Ovary (tissue), 9 donors: Measurements from ENCODE around the gene PAGE4. TPM values are rescaled to one million over a fixed set of nuclear protein-coding genes. Genes with fewer than 3 reads are reported as not detected.

Experiments
- DNase-seq, 5 donors: peaks; one replicate each; pipeline ENCODE4 v3.0.0-alpha.2; 2019 to 2020
- H3K27ac ChIP-seq, 2 donors: fragments of 200-600 bp; one replicate each; pipeline versions ENCODE4 v1.5.1 to v1.8.0; 2019 to 2022
- H3K27me3 ChIP-seq: fragments of 200-600 bp; one replicate; pipeline ENCODE4 v1.8.0; 2022
- H3K36me3 ChIP-seq: fragments of 200-600 bp; sonication (generic); one replicate; pipeline ENCODE4 v1.5.1; 2019
- H3K4me1 ChIP-seq: one replicate; pipeline ENCODE4 v1.8.1; 2013; ENCODE audit warnings: mild to moderate bottlenecking, moderate library complexity; ENCODE audit not compliant: insufficient read depth
- H3K4me3 ChIP-seq: fragments of 200-600 bp; sonication (generic); one replicate; pipeline ENCODE4 v1.5.1; 2017
- H3K9me3 ChIP-seq, 2 donors: fragments of 200-600 bp in 1 of 2; sonication (generic) in 1 of 2; one replicate each; pipeline versions ENCODE4 v1.5.1 to v1.8.1; 2013 to 2019; ENCODE audit warnings: mild to moderate bottlenecking in 1 of 2, moderate library complexity in 1 of 2
- CTCF ChIP-seq, 3 donors: fragments of 450-650 bp in 2 of 3; fragments of 200-600 bp in 1 of 3; IDR thresholded peaks; one replicate each; pipeline versions ENCODE4 v1.5.1 to v1.8.0; 2016 to 2022; ENCODE audit warnings: antibody characterized with exemption in 3 of 3, mild to moderate bottlenecking in 1 of 3
- EP300 ChIP-seq: sonication (generic); formaldehyde crosslinking; IDR thresholded peaks from one replicate; pipeline ENCODE4 v1.6.1; 2017; ENCODE audit warnings: antibody characterized with exemption
- POLR2A ChIP-seq: fragments of 450-650 bp; IDR thresholded peaks from one replicate; pipeline ENCODE4 v1.6.1; 2017; ENCODE audit warnings: antibody characterized with exemption, mild to moderate bottlenecking, moderate library complexity
- WGBS, 3 donors: extraction: QIAGEN DNeasy Blood & Tissue Kit in 1 of 3; methylation state at CpG; one replicate each; pipeline versions ENCODE4 v1.1.5 to v1.1.7; 2013 to 2017; 5-methylcytosine and 5-hydroxymethylcytosine counted together
- intact Hi-C, 4 donors: fragments of 100-400 bp; cut with DNase I; formaldehyde crosslinking; loops; one replicate each; pipeline versions ENCODE4 v1.11.0 to v1.15.1; 2022 to 2023
- polyA plus RNA-seq, 2 donors: library from polyadenylated mRNA; stranded (reverse); fragments of 200-250 nt in 1 of 2; fragments of 350-450 nt in 1 of 2; fragmentation: Illumina TruSeq in 1 of 2; extraction: RNeasy Lipid Tissue Mini Kit (QIAGEN cat#74804) in 1 of 2; gene quantifications; one replicate each; pipeline ENCODE4 v1.2.3, GENCODE V29; 2013 to 2014
- total RNA-seq, 7 donors: library from RNA; depleted of rRNA in 2 of 7; stranded (reverse); fragments of >200 nt in 2 of 7; fragmentation: NEBNext Ultra II Directional in 3 of 7; extraction: Animal tissue kit (Norgen Biotek cat#: 25700) in 3 of 7; gene quantifications; one replicate each; pipeline versions ENCODE4 v1.1.0 to v1.2.4, GENCODE V29; 2016 to 2023
- donor health status: DM: no; HTN: no; CAD: no; lungs with moderate emphysema.
- donor health status: DM: no; HTN: no; CAD: no.
- donor health status: Bipolar disorder and iron deficiency.
- donor health status: DM: yes; HTN: yes; CAD: no.
- donor health status: DM: no; HTN: no; CAD: no.
- donor health status: DM: yes; HTN: yes; CAD: no.

The PAGE4 gene
- total and polyA plus RNA-seq, 9 donors, result 0.71 to 9.2 (median 8.0) TPM; not detected in 4

GRCh38 chrX:49862093-49862492 is 33.0 kb downstream of the PAGE4 start:
- H3K4me3 ChIP-seq, result no peak overlapping the region
- no peaks in the 10 kb centered on the region for H3K27me3 ChIP-seq
- no peaks in the 10 kb centered on the region for H3K4me1 ChIP-seq
- intact Hi-C loops, result no loop called here
- no peak overlapping the region for H3K27ac ChIP-seq
- TF ChIP-seq CTCF (IDR thresholded peaks at IDR 0.05), result no peak
- no peak for TF ChIP-seq POLR2A
- TF ChIP-seq EP300, result no peak
- H3K36me3 ChIP-seq, result no peaks in the 10 kb centered on the region
- H3K9me3 ChIP-seq, result no peaks in the 10 kb centered on the region
- no peak for DNase-seq

- intact Hi-C loops, result no loop called here
- Histone ChIP-seq H3K9me3 (no peaks in the 10 kb centered on the region), H3K4me1 (no peaks in the 10 kb centered on the region), H3K27me3 (no peaks in the 10 kb centered on the region), H3K36me3 (no peaks in the 10 kb centered on the region), H3K4me3 (no peak overlapping the region), H3K27ac (no peak overlapping the region)
- no peak for DNase-seq
- 37 to 46% (median 45%) methylated on average over 1 of the region's 1 CpG for WGBS, 3 donors
- no peak for TF ChIP-seq EP300
- TF ChIP-seq POLR2A, result no peak
- TF ChIP-seq CTCF (IDR thresholded peaks at IDR 0.05), result no peak
Measured at GRCh38 chrX:49868739-49869138, 39.6 kb downstream of the PAGE4 start.

GRCh38 chrX:49876750-49877149 is 47.6 kb downstream of the PAGE4 start:
- H3K27me3 ChIP-seq, result no peaks in the 10 kb centered on the region
- H3K4me3 ChIP-seq, result no peak overlapping the region
- H3K9me3 ChIP-seq, result no peaks in the 10 kb centered on the region
- intact Hi-C loops, result no loop called here
- no peak overlapping the region for H3K27ac ChIP-seq
- DNase-seq, result no peak
- TF ChIP-seq POLR2A, result no peak
- no peak for TF ChIP-seq EP300
- TF ChIP-seq CTCF (IDR thresholded peaks at IDR 0.05), result no peak
- H3K36me3 ChIP-seq, result no peaks in the 10 kb centered on the region
- 10 to 18% (median 13%) methylated on average over 3 of the region's 3 CpGs for WGBS, 3 donors
- peaks cover 4% of the 10 kb centered on the region for H3K4me1 ChIP-seq

- TF ChIP-seq CTCF (IDR thresholded peaks at IDR 0.05) (no peak), POLR2A (no peak), EP300 (no peak)
- peaks cover 4% of the 10 kb centered on the region for H3K4me1 ChIP-seq
- H3K9me3 ChIP-seq, result no peaks in the 10 kb centered on the region
- H3K27ac ChIP-seq, result peak overlapping the region; percentile 4 to 86
- intact Hi-C loops, result no loop called here
- DNase-seq, result no peak
- WGBS, 3 donors, result 58 to 65% (median 64%) methylated on average over 5 of the region's 5 CpGs
- H3K4me3 ChIP-seq, result no peak overlapping the region
- no peaks in the 10 kb centered on the region for H3K27me3 ChIP-seq
- H3K36me3 ChIP-seq, result no peaks in the 10 kb centered on the region
Measured at GRCh38 chrX:49877397-49878101, 48.4 kb downstream of the PAGE4 start.
